SK-N-SH treated with all-trans-retinoic acid at 6 μM for 48 hours (cell line): ENCODE results near the gene AP5Z1.

Experiments used
- ATAC-seq: fragments of 200-7000 bp; cut with Tn5 transposase; 3 replicates; pipeline ENCODE4 v1.9.1; 2020; ENCODE audit warnings: mild to moderate bottlenecking, moderate library complexity
- ARNTL ChIP-seq: fragments of 450-650 bp; formaldehyde crosslinking; IDR thresholded peaks from 2 replicates; pipeline ENCODE4 v1.5.0; 2020; ENCODE audit warnings: low read depth, mild to moderate bottlenecking, moderate library complexity, borderline replicate concordance
- CSDC2 ChIP-seq: fragments of 250-450 bp; sonication (Bioruptor Pico); IDR thresholded peaks from 2 replicates; pipeline ENCODE4 v1.5.0; 2020; ENCODE audit warnings: mild to moderate bottlenecking, moderate library complexity
- ESRRG ChIP-seq: fragments of 250-450 bp; sonication (Bioruptor Pico); IDR thresholded peaks from 2 replicates; pipeline ENCODE4 v1.6.1; 2021; ENCODE audit warnings: mild to moderate bottlenecking
- GLIS3 ChIP-seq: fragments of 250-450 bp; sonication (Bioruptor Pico); IDR thresholded peaks from 2 replicates; pipeline ENCODE4 v1.5.0; 2020; ENCODE audit warnings: mild to moderate bottlenecking, moderate library complexity
- OSR1 ChIP-seq: fragments of 250-450 bp; sonication (Bioruptor Pico); IDR thresholded peaks from 2 replicates; pipeline ENCODE4 v1.8.0; 2022; ENCODE audit warnings: moderate library complexity, mild to moderate bottlenecking, inconsistent platforms
- PPARA ChIP-seq: fragments of 250-450 bp; sonication (Bioruptor Pico); IDR thresholded peaks from 2 replicates; pipeline ENCODE4 v1.5.0; 2020; ENCODE audit warnings: mild to moderate bottlenecking, borderline replicate concordance
- RARB ChIP-seq: fragments of 250-450 bp; sonication (Bioruptor Pico); IDR thresholded peaks from 2 replicates; pipeline ENCODE4 v1.8.0; 2021; ENCODE audit warnings: mild to moderate bottlenecking, moderate library complexity
- SNAI2 ChIP-seq: fragments of 250-450 bp; sonication (Bioruptor Pico); IDR thresholded peaks from 2 replicates; pipeline ENCODE4 v1.5.0; 2020; ENCODE audit warnings: mild to moderate bottlenecking, moderate library complexity
- TCF4 ChIP-seq: fragments of 250-450 bp; sonication (Bioruptor Pico); IDR thresholded peaks from 2 replicates; pipeline ENCODE4 v1.8.0; 2021; ENCODE audit warnings: mild to moderate bottlenecking, moderate library complexity, borderline replicate concordance
- ZC3H10 ChIP-seq: fragments of 250-450 bp; sonication (Bioruptor Pico); IDR thresholded peaks from 2 replicates; pipeline ENCODE4 v1.5.1; 2021; ENCODE audit warnings: mild to moderate bottlenecking, moderate library complexity
- ZFP30 ChIP-seq: fragments of 450-650 bp; formaldehyde crosslinking; IDR thresholded peaks from 2 replicates; pipeline ENCODE4 v1.5.0; 2022; ENCODE audit warnings: mild to moderate bottlenecking, moderate library complexity
- ZNF565 ChIP-seq: fragments of 450-650 bp; formaldehyde crosslinking; conservative IDR thresholded peaks from 2 replicates; pipeline ENCODE4 v1.5.0; 2020; ENCODE audit warnings: low read depth, mild to moderate bottlenecking, moderate library complexity
- ZNF70 ChIP-seq: fragments of 450-650 bp; formaldehyde crosslinking; IDR thresholded peaks from 2 replicates; pipeline ENCODE4 v1.5.0; 2020; ENCODE audit warnings: mild to moderate bottlenecking, moderate library complexity
- ZNF8 ChIP-seq: fragments of 450-650 bp; formaldehyde crosslinking; IDR thresholded peaks from 2 replicates; pipeline ENCODE4 v1.5.0; 2020; ENCODE audit warnings: mild to moderate bottlenecking, moderate library complexity
- TF ChIP-seq, protein P1 (sequence below): fragments of 250-450 bp; sonication (Bioruptor Pico); IDR thresholded peaks from 2 replicates; pipeline ENCODE4 v1.5.1; 2021; ENCODE audit warnings: mild to moderate bottlenecking, moderate library complexity
- TF ChIP-seq, protein P2 (sequence below): fragments of 250-450 bp; sonication (Bioruptor Pico); IDR thresholded peaks from 2 replicates; pipeline ENCODE4 v1.5.1; 2020; ENCODE audit warnings: low read depth, mild to moderate bottlenecking, moderate library complexity
- TF ChIP-seq, protein P3 (sequence below): fragments of 250-450 bp; sonication (Bioruptor Pico); IDR thresholded peaks from 2 replicates; pipeline ENCODE4 v1.8.0; 2021; ENCODE audit warnings: low read depth, mild to moderate bottlenecking, moderate library complexity, borderline replicate concordance
- TF ChIP-seq, protein P4 (sequence below): fragments of 250-450 bp; sonication (Bioruptor Pico); IDR thresholded peaks from 2 replicates; pipeline ENCODE4 v1.5.0; 2020; ENCODE audit warnings: mild to moderate bottlenecking, moderate library complexity
- TF ChIP-seq, protein P5 (sequence below): fragments of 250-450 bp; sonication (Bioruptor Pico); IDR thresholded peaks from 2 replicates; pipeline ENCODE4 v1.8.0; 2020; ENCODE audit warnings: mild to moderate bottlenecking, moderate library complexity, borderline replicate concordance

AP5Z1 gene

DNA sequence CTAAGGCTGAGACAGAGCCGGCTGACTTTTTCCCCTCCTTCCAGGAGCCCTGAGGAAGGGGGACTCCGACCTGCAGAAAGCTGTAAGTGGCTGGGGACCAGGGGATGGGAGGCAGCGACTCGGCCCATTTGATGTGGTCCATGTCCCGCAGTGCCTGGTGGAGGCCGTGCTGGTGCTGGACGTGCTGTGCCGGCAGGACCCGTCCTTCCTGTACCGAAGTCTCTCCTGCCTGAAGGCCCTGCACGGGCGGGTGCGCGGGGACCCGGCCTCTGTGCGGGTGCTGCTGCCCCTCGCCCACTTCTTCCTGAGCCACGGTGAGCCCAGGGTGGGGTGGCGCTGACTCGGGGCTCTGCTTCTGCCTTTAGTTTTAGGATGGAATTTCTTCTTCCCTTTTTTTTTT lies 9.9 kb downstream of the AP5Z1 start:
- TF ChIP-seq, protein P1, sequence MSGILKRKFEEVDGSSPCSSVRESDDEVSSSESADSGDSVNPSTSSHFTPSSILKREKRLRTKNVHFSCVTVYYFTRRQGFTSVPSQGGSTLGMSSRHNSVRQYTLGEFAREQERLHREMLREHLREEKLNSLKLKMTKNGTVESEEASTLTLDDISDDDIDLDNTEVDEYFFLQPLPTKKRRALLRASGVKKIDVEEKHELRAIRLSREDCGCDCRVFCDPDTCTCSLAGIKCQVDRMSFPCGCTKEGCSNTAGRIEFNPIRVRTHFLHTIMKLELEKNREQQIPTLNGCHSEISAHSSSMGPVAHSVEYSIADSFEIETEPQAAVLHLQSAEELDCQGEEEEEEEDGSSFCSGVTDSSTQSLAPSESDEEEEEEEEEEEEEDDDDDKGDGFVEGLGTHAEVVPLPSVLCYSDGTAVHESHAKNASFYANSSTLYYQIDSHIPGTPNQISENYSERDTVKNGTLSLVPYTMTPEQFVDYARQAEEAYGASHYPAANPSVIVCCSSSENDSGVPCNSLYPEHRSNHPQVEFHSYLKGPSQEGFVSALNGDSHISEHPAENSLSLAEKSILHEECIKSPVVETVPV (CRISPR knock-in tag): no peak
- TF ChIP-seq ZC3H10 (CRISPR knock-in tag): no peak
- TF ChIP-seq OSR1 (CRISPR knock-in tag): no peak
- TF ChIP-seq, protein P2, sequence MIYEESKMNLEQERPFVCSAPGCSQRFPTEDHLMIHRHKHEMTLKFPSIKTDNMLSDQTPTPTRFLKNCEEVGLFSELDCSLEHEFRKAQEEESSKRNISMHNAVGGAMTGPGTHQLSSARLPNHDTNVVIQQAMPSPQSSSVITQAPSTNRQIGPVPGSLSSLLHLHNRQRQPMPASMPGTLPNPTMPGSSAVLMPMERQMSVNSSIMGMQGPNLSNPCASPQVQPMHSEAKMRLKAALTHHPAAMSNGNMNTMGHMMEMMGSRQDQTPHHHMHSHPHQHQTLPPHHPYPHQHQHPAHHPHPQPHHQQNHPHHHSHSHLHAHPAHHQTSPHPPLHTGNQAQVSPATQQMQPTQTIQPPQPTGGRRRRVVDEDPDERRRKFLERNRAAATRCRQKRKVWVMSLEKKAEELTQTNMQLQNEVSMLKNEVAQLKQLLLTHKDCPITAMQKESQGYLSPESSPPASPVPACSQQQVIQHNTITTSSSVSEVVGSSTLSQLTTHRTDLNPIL (CRISPR knock-in tag): no peak
- TF ChIP-seq, protein P3, sequence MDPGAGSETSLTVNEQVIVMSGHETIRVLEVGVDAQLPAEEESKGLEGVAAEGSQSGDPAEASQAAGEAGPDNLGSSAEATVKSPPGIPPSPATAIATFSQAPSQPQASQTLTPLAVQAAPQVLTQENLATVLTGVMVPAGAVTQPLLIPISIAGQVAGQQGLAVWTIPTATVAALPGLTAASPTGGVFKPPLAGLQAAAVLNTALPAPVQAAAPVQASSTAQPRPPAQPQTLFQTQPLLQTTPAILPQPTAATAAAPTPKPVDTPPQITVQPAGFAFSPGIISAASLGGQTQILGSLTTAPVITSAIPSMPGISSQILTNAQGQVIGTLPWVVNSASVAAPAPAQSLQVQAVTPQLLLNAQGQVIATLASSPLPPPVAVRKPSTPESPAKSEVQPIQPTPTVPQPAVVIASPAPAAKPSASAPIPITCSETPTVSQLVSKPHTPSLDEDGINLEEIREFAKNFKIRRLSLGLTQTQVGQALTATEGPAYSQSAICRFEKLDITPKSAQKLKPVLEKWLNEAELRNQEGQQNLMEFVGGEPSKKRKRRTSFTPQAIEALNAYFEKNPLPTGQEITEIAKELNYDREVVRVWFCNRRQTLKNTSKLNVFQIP (CRISPR knock-in tag): no peak
- ATAC-seq: no peak

DNA sequence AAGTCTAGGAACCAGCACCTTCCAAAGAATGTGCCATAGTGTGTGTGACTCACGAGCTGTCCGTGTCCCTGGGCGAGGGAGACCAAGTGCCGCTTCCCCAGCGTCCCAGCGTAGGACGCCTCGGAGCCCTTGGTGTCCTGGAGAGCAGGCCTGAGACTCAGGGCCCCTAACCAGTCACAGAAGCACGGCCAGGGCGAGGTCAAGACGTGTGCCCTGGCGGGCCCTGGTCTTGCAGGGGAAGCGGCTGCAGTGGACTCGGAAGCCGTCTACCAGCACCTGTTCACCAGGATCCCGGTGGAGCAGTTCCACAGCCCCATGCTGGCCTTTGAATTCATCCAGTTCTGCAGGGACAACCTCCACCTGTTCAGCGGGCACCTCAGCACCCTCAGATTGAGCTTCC lies 10.6 kb downstream of the AP5Z1 start:
- TF ChIP-seq, protein P1 (CRISPR knock-in tag): no peak
- TF ChIP-seq TCF4 (CRISPR knock-in tag) (no peak), ZNF8 (no peak), PPARA (CRISPR knock-in tag) (no peak), GLIS3 (no peak), ESRRG (CRISPR knock-in tag) (no peak), OSR1 (CRISPR knock-in tag) (no peak), ZNF70 (CRISPR knock-in tag) (no peak), ZNF565 (no peak), CSDC2 (CRISPR knock-in tag) (no peak), RARB (CRISPR knock-in tag) (no peak), SNAI2 (CRISPR knock-in tag) (no peak), ZFP30 (no peak), ARNTL (no peak), ZC3H10 (CRISPR knock-in tag) (no peak)
- TF ChIP-seq, protein P2 (CRISPR knock-in tag): no peak
- TF ChIP-seq, protein P4, sequence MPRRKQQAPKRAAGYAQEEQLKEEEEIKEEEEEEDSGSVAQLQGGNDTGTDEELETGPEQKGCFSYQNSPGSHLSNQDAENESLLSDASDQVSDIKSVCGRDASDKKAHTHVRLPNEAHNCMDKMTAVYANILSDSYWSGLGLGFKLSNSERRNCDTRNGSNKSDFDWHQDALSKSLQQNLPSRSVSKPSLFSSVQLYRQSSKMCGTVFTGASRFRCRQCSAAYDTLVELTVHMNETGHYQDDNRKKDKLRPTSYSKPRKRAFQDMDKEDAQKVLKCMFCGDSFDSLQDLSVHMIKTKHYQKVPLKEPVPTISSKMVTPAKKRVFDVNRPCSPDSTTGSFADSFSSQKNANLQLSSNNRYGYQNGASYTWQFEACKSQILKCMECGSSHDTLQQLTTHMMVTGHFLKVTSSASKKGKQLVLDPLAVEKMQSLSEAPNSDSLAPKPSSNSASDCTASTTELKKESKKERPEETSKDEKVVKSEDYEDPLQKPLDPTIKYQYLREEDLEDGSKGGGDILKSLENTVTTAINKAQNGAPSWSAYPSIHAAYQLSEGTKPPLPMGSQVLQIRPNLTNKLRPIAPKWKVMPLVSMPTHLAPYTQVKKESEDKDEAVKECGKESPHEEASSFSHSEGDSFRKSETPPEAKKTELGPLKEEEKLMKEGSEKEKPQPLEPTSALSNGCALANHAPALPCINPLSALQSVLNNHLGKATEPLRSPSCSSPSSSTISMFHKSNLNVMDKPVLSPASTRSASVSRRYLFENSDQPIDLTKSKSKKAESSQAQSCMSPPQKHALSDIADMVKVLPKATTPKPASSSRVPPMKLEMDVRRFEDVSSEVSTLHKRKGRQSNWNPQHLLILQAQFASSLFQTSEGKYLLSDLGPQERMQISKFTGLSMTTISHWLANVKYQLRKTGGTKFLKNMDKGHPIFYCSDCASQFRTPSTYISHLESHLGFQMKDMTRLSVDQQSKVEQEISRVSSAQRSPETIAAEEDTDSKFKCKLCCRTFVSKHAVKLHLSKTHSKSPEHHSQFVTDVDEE (CRISPR knock-in tag): no peak
- TF ChIP-seq, protein P5, sequence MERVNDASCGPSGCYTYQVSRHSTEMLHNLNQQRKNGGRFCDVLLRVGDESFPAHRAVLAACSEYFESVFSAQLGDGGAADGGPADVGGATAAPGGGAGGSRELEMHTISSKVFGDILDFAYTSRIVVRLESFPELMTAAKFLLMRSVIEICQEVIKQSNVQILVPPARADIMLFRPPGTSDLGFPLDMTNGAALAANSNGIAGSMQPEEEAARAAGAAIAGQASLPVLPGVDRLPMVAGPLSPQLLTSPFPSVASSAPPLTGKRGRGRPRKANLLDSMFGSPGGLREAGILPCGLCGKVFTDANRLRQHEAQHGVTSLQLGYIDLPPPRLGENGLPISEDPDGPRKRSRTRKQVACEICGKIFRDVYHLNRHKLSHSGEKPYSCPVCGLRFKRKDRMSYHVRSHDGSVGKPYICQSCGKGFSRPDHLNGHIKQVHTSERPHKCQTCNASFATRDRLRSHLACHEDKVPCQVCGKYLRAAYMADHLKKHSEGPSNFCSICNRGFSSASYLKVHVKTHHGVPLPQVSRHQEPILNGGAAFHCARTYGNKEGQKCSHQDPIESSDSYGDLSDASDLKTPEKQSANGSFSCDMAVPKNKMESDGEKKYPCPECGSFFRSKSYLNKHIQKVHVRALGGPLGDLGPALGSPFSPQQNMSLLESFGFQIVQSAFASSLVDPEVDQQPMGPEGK (CRISPR knock-in tag): no peak
- ATAC-seq: no peak
